Effector memory CD4-positive, alpha-beta T cell (primary cell): ENCODE data around the gene COL5A1.
A peak's percentile ranks its signal among the peaks of the same experiment; 100 is the strongest.

ENCODE experiments used
- DNase-seq, 3 donors: peaks; one replicate each; pipeline ENCODE4 v3.0.0-alpha.2; 2020
- H3K27ac ChIP-seq: 2 replicates; pipeline ENCODE4 v1.7.0; 2013; ENCODE audit warnings: mild to moderate bottlenecking, low read length, moderate library complexity; ENCODE audit not compliant: insufficient read depth, poor library complexity, severe bottlenecking
- H3K27me3 ChIP-seq: replicated peaks from 2 replicates; pipeline ENCODE4 v1.7.0; 2013; ENCODE audit warnings: mild to moderate bottlenecking, low read length; ENCODE audit not compliant: insufficient read depth, control insufficient read depth, poor library complexity, severe bottlenecking
- H3K36me3 ChIP-seq: 2 replicates; pipeline ENCODE4 v1.7.0; 2013; ENCODE audit warnings: mild to moderate bottlenecking, low read length, moderate library complexity; ENCODE audit not compliant: control insufficient read depth, insufficient read depth
- H3K4me1 ChIP-seq: 2 replicates; pipeline ENCODE4 v1.7.0; 2013; ENCODE audit warnings: low read length, mild to moderate bottlenecking; ENCODE audit not compliant: control insufficient read depth, insufficient read depth, poor library complexity, severe bottlenecking
- H3K4me3 ChIP-seq: 2 replicates; pipeline ENCODE4 v1.7.0; 2013; ENCODE audit warnings: low read length, low read depth, mild to moderate bottlenecking; ENCODE audit not compliant: insufficient read depth, poor library complexity, severe bottlenecking
- H3K9me3 ChIP-seq: 2 replicates; pipeline ENCODE4 v1.7.0; 2013; ENCODE audit warnings: mild to moderate bottlenecking, low read length, moderate library complexity; ENCODE audit not compliant: control insufficient read depth
- total RNA-seq, 3 donors: gene quantifications; one replicate each; lab custom pipeline; 2026; lab: John Stamatoyannopoulos, UW

Gene COL5A1
- 4.8 to 35.7 (median 8.1) reads per million in 3 donors for total RNA-seq

DNA sequence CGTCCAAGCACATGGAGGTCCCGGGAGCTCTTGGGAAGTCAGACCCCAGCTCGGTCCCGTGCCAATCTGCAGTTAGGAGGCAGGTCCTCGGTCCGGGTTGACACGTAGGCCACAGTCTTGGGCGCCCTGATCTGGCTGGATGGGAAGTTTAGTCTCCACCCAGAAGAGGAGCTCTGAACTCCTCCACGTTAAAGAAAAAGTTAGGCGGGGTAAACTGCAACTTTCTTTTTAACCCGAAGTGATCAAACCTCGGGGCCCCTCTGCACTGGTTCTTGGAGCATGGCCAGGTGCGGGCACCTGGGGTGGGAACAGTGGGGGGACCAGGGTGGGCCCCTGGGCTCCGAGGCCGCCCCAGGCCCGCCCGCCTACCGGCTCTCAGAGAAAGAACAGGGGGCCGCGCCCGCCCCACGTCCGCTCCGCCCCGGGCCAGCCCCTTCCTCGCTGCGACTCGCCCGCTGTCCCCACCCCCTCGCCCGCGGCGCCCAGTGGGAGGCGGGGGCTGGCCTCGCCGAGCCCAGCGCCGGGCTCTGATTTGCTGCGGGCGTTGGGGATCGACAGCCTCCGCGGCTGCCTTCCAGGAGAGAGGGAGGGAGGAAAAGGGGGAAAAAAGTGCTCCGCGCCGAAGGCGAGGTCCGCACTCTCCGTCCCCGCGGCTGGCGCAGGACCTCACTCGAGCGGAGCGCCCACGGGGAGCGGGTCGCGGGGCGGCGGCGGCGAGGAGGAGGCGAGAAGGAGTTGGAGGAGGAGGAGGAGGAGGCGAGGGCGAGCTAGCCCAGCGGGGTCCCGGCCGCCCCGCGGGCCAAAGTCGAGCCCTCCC, at the start of gene COL5A1:
Gene COL5A1, plus strand, starts transcription at position 631 of the 817 bp plus-strand sequence. CDS start 385 bp downstream, outside the sequence.
- Histone ChIP-seq H3K4me3 (peak within 1 kb of the TSS; percentile 51), H3K36me3 (no peaks in the 10 kb centered on the region), H3K27ac (no peak within 1 kb of the TSS), H3K27me3 (no peaks in the 10 kb centered on the region), H3K9me3 (no peaks in the 10 kb centered on the region), H3K4me1 (no peaks in the 10 kb centered on the region)
- DNase-seq, result peak; percentile 35 to 54 (median 50)

DNA sequence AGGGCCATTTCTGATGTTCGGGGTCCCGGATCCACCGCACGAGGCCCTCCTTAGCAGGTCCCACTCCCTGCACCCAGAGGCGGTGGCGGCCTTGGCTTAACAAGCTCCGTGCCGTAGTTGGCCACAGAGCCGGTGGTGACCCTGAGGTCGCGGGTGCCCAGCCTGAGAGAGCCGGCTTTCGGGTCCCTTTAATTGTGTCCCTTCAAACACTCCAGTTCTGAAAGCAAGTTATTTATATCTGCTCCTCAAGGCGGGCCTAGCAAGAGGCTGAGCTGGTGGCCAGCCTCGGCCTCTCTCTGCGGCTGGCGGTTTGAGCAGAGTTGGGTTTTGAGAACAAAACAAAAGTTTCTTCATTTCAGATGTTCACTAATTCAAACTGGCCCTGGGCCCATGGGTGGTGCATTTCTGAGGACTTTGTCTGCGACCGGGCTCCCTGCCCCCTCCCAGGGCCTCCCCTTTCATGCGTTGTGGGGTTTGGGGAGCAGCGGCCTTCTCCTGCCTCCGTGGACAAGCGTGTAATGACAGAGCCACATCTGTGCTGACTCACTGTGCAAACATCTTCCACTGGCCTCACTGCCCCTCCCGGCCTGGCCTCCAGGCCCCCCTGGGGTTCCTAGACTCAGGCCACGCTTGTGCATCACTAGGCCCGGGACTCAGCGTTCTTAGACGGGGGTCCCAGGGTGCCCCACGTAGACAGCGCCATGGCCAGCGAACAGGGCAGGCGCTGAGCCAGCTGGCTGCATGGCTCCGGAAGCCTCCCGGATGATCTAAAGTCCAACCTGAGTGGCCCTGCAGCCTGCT, 49.4 kb upstream of the COL5A1 start:
- DNase-seq, result no peak
- Histone ChIP-seq H3K4me3 (no peak overlapping the region), H3K27ac (no peak overlapping the region)

DNA sequence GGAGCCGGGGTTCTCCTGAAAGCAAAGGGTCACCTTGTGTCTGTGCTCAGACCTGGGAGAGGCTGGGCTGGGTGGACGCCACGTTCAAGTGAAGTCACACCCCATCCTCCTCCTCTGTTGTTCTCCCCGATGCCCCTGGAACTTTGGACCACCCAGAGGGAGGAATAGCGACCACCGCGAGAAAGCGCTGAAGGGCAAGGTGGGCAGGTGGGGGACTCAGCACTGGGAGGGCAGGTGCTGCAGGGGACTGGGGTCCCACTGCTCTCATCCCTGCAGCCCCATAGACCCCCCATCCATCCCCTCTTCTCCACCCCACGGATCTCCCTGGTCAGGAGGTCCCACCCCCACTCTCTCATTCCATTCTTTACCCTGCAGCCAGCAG, 48.8 kb upstream of the COL5A1 start:
- Histone ChIP-seq H3K36me3 (no peaks in the 10 kb centered on the region), H3K4me3 (no peak overlapping the region), H3K27ac (no peak overlapping the region), H3K9me3 (no peaks in the 10 kb centered on the region), H3K4me1 (no peaks in the 10 kb centered on the region), H3K27me3 (peaks cover 3% of the 10 kb centered on the region)
- no peak for DNase-seq

More for the DNA sequence above, 49.4 kb upstream of the COL5A1 start:
- Histone ChIP-seq H3K9me3 (no peaks in the 10 kb centered on the region), H3K27me3 (peaks cover 3% of the 10 kb centered on the region), H3K4me1 (no peaks in the 10 kb centered on the region), H3K36me3 (no peaks in the 10 kb centered on the region)

DNA sequence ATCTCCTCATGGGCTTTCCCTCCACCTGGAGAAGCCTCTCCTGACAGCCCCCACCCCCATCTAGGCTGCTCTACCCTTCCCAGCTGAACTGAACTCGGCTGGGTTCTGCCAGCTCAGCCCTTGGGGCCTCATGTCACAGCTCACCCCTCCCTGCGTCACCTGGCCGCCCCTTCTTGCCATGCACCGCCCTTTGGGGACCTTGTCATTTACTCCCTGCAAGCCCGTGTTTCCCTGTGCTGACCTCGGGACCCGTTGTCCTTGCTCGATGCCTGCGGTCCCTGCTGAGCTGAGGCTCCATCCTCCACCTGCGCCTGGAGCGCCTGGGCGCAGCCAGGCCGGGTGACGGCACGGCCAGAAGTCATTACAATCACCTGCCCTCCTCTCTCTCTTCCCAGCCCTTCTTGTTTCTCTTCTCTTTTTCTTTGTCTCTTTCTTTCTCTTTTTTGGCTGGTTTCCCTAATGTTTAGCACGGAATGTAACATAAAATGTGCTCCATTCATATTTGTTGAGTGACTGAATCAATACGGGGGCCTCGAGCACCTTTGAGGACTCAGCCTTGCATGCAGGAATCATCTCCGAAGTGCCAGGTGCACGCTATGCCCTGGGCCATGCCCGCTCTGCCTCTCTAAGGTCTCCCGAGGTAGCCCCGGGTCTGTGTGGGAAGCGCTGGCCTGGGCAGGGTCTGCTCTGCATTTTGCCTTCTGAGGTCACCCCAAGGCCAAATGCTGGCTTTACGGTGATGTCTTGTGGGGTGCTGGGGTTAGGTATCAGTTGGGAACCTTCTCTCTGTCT, 48.1 kb upstream of the COL5A1 start:
- Histone ChIP-seq H3K27ac (no peak overlapping the region), H3K36me3 (no peaks in the 10 kb centered on the region), H3K9me3 (no peaks in the 10 kb centered on the region), H3K4me1 (no peaks in the 10 kb centered on the region), H3K4me3 (no peak overlapping the region), H3K27me3 (peaks cover 3% of the 10 kb centered on the region)
- no peak for DNase-seq

DNA sequence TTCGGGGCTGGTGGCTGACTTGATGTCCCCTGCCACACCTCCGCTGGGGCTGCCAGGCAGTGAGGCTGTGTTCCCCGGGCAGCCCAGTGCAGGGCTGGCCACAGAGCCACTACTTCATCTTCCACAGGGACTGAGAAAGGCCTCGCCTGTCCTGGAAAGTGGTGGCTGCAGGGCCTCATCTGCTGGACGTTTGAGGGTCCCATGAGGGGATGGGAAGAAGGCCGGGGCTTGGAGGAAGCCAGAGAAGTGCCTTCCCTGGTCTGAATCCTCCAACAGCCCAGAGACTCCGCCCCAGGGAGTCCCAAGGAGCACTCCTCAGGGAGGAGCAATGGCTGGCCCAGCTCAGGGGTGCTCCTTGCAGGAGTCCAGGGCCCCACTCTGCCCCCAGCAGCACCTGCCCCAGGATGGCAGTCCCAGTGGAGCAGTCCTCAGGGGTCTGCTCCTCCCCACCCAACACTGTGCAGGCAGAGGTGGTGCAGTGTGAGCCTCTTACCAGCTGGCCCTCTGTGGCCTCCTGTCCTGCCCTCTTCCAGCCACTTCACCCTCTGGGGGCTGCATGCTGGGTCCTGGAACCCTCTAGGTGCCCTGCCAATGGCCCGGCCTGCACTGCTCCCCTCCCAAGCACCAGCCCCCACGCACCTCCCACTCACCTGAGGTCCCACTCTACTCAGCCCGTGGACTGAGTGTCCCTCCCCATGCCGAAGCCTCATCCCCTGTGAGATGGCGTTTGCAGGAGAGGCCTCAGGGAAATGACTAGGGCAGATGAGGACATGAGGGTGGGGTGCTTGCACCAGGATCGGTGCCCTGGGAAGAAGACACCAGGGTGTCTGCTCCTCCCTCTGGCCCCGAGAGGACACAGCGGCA, 47.3 kb upstream of the COL5A1 start:
- Histone ChIP-seq H3K4me3 (no peak overlapping the region), H3K9me3 (no peaks in the 10 kb centered on the region), H3K27ac (no peak overlapping the region), H3K4me1 (no peaks in the 10 kb centered on the region), H3K36me3 (no peaks in the 10 kb centered on the region), H3K27me3 (peaks cover 3% of the 10 kb centered on the region)
- no peak for DNase-seq

DNA sequence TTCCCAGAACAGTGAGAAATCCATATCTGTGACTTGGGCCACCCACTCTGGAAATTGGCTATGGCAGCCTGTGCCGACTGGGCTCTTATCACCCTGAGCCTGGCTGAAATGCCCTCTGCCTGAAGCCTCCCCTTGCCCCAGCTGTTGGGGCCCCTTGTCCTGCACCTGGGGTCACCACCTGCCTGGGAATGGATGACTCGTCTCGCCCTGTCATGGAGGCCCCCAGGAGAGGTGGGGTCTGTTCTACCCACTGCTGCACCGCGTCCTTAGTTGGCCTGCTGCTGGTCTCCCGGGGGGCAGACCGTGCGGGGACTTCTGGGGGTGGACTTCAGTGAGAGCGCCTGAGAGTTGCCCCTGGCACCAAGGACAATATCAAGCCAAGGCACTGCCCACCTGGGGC, 46.6 kb upstream of the COL5A1 start:
- H3K4me3 ChIP-seq, result no peak overlapping the region
- DNase-seq, result no peak
- H3K9me3 ChIP-seq, result no peaks in the 10 kb centered on the region
- no peaks in the 10 kb centered on the region for H3K4me1 ChIP-seq
- H3K27me3 ChIP-seq, result peaks cover 3% of the 10 kb centered on the region
- no peaks in the 10 kb centered on the region for H3K36me3 ChIP-seq
- no peak overlapping the region for H3K27ac ChIP-seq

DNA sequence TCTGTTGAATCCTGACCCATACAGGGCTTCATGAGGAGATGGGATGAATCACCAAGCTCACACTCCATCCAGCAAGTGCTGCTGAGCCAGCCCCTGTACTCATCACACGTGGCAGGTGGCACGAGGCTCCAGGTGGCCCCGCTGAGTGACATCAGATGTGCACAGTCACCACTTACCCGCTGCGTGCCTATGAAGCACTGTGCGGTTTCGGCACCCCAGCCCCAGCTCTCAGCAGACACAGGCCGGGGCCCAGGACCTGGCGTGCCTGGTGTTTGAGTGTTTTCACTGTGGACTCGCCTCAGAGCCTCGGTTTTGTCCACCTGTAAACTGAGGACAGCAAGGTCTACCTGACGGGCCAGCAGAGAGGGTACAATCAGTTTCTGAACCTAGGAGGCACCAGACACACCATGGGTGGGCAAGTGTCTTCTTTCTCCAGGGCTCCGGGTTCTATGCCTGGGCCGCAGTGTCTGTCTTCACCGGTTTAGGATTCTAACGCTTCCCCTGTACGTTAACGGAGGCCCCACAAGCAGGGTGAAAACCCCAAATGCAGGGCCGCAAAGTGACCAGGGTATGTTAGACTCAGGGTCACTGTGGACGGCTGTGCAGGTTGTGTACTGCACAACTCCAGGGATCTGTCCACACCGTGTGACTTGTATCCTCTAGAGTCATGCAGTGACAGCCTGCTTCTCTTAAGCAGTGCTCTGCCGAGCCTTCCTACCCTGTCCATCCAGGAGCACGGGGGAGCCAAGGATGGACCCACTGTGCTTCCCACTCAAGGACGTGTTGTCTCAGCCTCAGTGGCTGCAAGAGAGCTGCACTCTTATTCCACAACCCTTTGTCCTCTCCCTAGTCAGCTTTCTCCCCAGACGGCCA, 44.3 kb upstream of the COL5A1 start:
- no peaks in the 10 kb centered on the region for H3K27me3 ChIP-seq
- DNase-seq, result no peak
- H3K36me3 ChIP-seq, result no peaks in the 10 kb centered on the region
- no peaks in the 10 kb centered on the region for H3K4me1 ChIP-seq
- H3K9me3 ChIP-seq, result no peaks in the 10 kb centered on the region
- H3K27ac ChIP-seq, result no peak overlapping the region
- no peak overlapping the region for H3K4me3 ChIP-seq

DNA sequence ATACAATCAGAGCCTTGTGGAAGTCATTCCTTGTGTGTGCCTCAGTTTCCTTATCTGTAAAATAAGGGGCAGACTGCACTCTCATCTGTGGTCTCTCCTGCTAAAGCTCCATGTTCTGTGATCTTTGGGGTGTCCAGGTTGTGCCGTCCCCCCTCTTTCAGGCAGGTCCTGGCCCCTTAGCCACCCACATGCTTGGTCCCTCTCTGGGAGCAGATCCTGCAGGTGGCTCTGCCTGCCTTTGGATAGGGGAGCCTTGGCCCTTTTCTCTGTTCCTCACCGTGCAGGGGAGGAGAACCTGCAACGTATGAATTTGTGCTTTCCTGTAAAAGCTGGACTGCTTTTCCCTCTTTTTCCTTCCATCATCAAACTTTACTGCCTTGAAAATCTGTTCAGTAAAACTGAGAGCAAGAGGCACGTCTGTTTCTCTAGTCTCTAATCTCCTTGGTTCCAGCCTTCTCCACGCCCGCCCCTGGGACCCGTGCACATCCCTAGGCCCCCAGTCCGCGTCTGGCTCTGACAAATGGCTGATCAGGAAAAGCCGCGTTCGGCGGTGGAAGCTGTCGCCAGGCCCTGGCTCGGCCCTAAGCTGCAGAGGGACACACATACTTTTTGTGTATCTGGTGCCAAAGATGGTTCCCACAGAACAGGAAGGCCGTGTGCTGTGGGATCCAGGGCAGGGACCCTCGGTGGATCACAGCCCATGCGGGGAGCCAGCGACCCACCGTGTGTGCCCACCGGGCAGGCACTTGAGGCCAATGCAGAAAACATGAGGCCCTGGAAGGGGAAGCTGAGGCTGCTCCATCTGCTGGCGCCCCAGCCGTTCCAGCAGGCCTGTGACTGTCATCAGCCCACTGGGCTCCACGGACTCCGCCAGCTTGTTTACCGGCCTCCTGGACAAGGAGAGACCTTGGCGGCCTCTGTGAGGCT, 43.4 kb upstream of the COL5A1 start:
- no peaks in the 10 kb centered on the region for H3K4me1 ChIP-seq
- DNase-seq, result no peak
- H3K9me3 ChIP-seq, result no peaks in the 10 kb centered on the region
- H3K27ac ChIP-seq, result no peak overlapping the region
- no peaks in the 10 kb centered on the region for H3K36me3 ChIP-seq
- H3K4me3 ChIP-seq, result no peak overlapping the region
- H3K27me3 ChIP-seq, result no peaks in the 10 kb centered on the region
